GM12892 (cell line): ENCODE measurements around the gene RPS6KA5.

Experiments
- POLR2A ChIP-seq: IDR thresholded peaks from 2 replicates; pipeline ENCODE4 v1.6.1; 2011; ENCODE audit warnings: low read depth, low read length, control low read depth
- POLR2AphosphoS5 ChIP-seq: IDR thresholded peaks from 2 replicates; pipeline ENCODE4 v1.6.1; 2011; ENCODE audit warnings: low read depth, low read length, control low read depth
- TAF1 ChIP-seq: IDR thresholded peaks from 2 replicates; pipeline ENCODE4 v1.6.1; 2011; ENCODE audit warnings: low read depth, mild to moderate bottlenecking, control low read depth, low read length, borderline replicate concordance

DNA sequence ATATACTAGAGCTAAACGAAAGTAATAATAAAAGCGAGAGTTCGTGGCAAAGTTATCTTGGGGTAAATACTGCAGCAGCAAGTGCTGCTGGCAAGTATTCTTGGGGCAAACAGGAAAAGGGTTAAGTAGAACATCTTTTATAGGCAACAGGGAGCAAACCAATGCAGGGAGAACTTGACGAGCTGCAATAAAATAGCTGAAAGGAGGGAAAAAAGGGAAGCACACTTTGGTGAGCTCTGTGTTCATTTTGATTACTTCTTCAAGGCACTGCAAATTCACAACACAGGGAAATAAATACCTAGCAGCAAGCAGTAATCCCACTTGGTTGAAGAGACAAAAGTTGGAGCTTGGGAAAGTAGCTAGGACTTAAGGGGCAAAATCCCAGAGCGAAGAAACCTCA lies 201.9 kb downstream of the RPS6KA5 start:
- TF ChIP-seq TAF1 (no peak), POLR2A (no peak), POLR2AphosphoS5 (no peak)
